Forelimb muscle (tissue), 1 donor: ENCODE results near the gene RETREG3. TPM values are rescaled to one million over a fixed set of nuclear protein-coding genes. Genes with fewer than 3 reads are reported as not detected.
A peak's percentile ranks its signal among the peaks of the same experiment; 100 is the strongest.
"Not testable (repeated sequence)": the region's sequence is repeated elsewhere in the genome, so short reads cannot be mapped to it uniquely, and the experiment has no call there.

Experiments used
- DNase-seq: peaks from one replicate; pipeline ENCODE4 v3.0.0-alpha.2; 2013; ENCODE audit warnings: low read depth
- polyA plus RNA-seq: library from polyadenylated mRNA; unstranded; fragments of 120-200 nt; gene quantifications from one replicate; pipeline ENCODE4 v1.2.1, GENCODE V29; 2013; ENCODE audit not compliant: insufficient read length

RETREG3 gene
- polyA plus RNA-seq, 1 donor, result 34.0 TPM

GRCh38 chr17:42573095-42573494 lies 36.1 kb downstream of the RETREG3 start:
- DNase-seq, result no peak

DNA sequence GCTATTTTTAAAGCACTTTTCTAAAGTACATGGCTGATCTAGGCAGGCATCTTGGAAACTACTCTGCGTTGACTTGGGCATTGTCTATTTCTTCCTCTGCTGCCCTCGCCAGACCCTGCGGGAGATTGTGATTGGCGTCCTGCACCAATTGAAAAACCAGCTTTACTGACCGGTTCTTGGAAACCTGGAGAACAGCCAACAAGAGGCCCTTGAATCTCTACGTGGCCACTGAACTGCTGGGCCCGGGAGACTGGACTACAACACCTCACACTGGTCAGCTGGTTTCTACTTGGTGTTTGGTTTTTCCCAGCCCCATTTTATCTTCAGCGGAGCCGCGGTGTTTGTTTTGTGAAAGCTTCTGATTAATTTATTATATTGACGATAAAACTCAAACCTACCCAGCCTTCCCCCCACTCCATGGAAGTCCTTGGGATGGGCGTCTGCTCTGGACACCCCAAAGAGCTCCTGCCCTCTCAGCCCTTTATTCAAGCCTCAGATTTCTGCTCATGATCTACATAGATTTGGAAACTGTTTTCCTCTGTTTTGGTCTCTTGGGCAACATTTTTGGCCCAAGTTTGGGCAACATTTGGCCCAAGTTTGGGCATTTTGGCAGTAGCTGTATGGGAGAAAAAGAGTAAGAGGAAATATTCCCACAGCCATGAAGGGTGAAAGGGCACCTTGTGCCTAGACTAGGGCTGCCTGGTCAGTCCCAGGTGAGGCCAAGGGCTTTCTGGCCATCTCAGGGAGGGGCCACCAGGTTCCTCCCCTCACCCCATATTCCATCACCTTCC lies 37.5 kb downstream of the RETREG3 start:
- no peak for DNase-seq

GRCh38 chr17:42568341-42569111 lies 40.6 kb downstream of the RETREG3 start:
- DNase-seq, result no peak

DNA sequence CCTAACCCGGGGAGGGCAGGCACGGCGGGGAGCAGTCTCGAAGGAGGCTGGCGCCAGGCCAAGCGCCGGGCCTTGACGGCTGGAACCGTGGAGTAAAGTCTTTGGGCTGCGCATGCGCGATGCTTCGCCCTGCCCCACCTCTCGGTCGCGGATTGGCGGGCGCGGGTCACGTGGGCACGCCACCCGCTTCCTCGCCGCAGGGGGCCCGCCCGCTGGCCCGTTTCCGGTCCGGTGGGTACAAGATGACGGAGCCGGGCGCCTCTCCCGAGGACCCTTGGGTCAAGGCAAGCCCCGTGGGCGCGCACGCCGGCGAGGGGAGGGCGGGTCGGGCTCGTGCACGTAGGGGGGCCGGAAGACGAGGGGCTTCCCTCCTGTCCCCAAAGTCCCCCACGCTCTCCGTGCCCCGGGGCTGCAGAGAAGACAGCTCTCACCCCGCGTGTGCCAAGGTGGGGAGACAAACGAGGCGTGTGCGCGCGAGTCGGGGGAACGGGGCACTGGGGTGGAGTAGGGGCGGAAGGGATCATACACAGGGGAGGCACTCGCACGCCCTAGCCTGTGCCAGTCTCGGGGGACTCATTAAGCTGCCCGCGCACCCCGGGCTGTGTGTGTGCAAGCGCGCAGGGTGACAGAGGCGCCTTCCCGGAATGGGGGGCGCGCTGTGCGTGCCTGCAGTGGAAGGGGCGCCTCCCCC lies 42.1 kb downstream of the RETREG3 start, which contains the start of gene MLX:
Gene MLX (plus strand): TSS at position 218 of the 691 bp plus-strand sequence. CDS start 25 bp downstream, at position 243.
- DNase-seq, result peak; percentile 71

- no peak for DNase-seq
Measured at GRCh38 chr17:42566215-42566882, 42.8 kb downstream of the RETREG3 start.

DNA sequence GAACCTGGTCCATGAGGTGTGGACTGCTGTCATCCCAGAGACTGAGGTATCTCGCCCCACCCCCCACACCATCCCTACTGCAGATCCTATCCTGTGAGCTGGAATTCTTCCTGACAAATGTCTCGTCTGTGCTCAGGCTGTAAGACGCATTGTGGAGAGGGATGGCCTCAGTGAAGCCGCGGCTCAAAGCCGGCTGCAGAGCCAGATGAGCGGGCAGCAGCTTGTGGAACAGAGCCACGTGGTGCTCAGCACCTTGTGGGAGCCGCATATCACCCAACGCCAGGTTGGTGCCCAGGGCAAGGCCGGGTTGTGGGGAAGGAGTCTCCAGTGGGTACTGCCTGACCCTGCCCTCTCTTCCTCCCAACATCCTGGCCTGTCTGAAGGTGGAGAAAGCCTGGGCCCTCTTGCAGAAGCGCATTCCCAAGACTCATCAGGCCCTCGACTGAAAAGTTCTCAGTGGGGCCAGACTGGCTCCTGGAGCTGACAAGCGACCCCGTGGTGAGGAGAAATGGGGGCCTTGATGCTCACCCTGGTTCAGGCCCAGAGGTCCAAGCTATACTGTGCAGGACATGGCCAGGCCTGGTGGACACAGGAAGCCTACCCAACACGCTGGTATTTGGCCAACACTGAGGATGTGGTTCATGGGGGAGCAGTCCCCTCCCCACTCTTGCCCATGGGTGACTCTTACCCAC lies 43.5 kb downstream of the RETREG3 start:
- no peak for DNase-seq

- no peak for DNase-seq
Measured at GRCh38 chr17:42564815-42565522, 44.2 kb downstream of the RETREG3 start.

GRCh38 chr17:42563950-42564349 lies 45.2 kb downstream of the RETREG3 start:
- DNase-seq, result no peak

DNA sequence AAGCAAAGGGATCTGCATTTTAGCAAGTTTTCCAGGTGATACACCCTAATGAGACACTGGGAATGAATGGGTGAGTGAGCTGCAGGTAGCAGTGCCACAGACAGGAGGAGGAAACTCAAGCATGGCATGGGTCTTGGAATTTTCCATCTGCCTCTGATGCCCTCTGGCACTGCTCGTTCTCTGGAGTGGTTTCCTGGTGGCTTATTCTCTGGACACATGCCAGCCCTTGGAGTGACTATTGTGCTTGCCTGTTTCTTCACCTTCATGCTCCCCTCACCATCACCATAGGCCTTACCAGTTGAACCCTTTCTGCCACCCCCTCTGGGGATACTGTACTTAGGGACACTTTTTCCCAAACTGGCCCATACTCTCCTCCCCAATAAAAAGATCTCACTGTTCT lies 45.6 kb downstream of the RETREG3 start:
- DNase-seq, result no peak

- DNase-seq, result no peak
Measured at GRCh38 chr17:42563143-42563509, 46.0 kb downstream of the RETREG3 start.

- DNase-seq, result no peak
Measured at GRCh38 chr17:42562388-42563142, 46.6 kb downstream of the RETREG3 start.

DNA sequence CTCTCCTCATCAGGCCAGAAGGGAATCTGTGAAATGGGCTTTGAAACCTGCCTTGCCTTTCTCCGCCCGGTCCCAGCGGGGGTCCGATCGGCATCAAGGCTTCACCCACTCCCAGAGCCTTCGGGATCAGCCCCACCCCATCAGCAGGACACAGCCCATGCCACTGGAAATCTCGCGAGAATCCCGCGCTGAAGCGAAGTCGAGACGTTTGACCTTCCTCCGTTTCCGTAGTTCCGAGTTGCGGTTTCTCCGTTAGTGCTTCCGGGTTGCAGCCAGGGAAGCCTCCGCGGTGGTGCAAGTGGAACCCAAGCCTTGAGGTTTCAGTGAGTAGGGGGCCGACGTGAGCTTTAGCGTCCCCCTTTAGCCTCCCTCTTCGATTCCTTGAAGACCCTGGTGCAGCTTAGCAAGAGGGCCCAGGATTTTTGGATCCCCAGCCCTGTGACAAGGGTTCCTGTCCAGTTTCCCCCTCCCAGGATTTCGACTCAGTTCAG lies 47.2 kb downstream of the RETREG3 start, which contains the start of gene COASY:
Gene COASY (plus strand): TSS at position 252 of the 491 bp plus-strand sequence. CDS start 475 bp downstream, outside the sequence.
- peak; percentile 97 for DNase-seq

- DNase-seq, result no peak
Measured at GRCh38 chr17:42560246-42560645, 48.9 kb downstream of the RETREG3 start.

DNA sequence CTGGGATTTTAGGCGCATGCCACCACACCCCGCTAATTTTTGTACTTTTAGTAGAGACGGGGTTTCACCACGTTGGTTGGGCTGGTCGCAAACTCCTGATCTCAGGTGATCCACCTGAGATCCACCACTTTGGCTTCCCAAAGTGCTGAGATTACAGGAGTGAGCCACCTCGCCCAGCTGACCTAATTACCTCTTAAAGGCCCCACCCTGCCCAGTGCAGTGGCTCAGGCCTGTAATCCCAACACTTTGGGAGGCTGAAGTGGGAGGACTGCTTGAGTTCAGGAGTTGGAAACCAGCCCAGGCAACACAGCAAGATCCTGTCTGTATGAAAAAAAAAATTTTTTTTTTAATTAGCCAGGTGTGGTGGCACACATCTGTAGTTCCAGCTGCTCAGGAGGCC lies 50.1 kb downstream of the RETREG3 start:
- DNase-seq, result no peak

DNA sequence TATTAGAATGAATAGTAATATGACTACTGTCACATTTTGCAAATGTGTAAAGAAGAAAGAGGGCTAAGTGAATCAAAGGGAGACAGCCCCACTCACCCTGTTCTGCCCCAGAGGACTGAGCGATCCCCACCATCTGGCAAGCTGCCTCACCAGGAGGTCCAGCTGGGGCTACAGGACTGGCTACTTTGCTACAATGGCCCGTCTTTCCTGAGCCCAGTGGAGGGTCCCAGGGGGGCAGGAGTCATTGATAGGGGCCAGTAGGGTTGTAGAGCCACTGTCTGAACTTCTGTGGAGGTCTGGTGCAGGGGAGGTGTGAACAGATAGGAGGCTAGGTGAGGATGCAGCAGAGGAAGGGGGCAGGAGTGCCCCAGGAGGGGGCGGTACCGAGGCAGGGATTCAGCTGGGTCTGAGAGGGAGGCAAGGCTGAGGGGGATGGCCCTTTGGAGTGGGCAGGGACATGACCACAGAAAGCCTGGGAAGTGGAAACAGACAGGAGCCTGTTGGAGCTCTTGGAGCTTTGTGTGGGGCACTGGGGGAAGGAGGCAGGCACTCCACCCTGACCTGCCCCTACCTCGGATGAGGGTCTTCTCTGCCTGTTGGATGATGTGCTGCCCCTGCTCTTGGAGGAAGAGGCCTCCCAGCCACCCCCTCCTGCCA lies 53.1 kb downstream of the RETREG3 start:
- not testable (repeated sequence) for DNase-seq

- no peak for DNase-seq
Measured at GRCh38 chr17:42555122-42555622, 54.0 kb downstream of the RETREG3 start.

- no peak for DNase-seq
Measured at GRCh38 chr17:42554250-42555121, 54.7 kb downstream of the RETREG3 start.

DNA sequence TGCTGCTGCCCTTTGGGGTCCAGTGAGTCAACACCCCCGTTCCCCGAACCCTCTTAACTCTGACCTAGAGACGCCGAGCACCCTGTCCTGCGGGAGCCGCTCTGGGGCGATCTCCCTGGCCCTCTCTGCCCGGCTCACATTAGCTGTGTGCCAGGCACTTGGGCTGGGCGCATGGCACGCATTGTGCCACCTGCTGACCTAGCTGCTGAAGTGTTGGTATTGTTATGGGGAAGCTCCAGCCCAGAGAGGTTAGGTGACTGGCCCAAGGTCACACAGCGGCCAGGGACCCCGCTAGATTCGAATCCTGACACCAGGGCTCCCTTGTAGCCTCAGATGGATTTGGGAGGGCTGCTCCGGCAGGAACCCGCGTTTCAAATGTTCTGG lies 55.3 kb downstream of the RETREG3 start:
- no peak for DNase-seq
